ENCODE results near the gene PLCB1. TPM values are rescaled to one million over a fixed set of nuclear protein-coding genes. Genes with fewer than 3 reads are reported as not detected.

PLCB1 gene
- total and polyA plus RNA-seq, 2 of the 4 experiments (the other 2 are of a cell fraction) = 5.6 to 16.1 TPM

DNA sequence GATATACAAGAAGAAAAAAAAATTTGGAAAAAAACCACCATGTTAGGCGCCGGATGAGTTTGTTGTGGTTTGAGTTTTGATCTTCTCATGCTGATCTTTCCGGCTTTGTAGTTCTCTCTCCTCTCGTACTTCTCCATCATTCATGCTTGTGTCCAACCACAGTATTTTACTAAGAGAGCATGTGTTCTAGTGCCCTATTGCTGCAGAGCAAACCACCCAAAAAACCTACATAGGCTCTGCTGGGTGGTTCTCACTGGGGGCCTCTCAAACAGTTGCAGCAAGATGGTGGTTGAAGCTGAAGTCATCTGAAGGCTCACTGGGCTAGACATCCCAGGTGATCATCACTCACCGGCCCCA, 404.2 kb downstream of the PLCB1 start:
- no peak overlapping the region; the same call in 1 of the 2 replicates for H4K91ac ChIP-seq (ENCODE audit: insufficient read depth, low read depth, low read length)
- H2AFZ ChIP-seq (replicated peaks; ENCODE audit: low read length, poor library complexity) = no peak overlapping the region
- no peaks in the 10 kb centered on the region for H3K27me3 ChIP-seq (ENCODE audit: control insufficient read depth, insufficient read depth, low read length)
- no peaks in the 10 kb centered on the region for H4K20me1 ChIP-seq (ENCODE audit: insufficient read depth, low read length)
- dilution Hi-C loops (cut with HindIII; ENCODE audit: low sequenced_read_pairs, unreplicated experiment) (no loop called here), in situ Hi-C loops (cut with MboI; ENCODE audit: low sequenced_read_pairs) (no loop called here), intact Hi-C loops (cut with micrococcal nuclease) (loop anchor here (5.0 to 10.0 kb wide), 3 partner anchors 186 to 601 kb away; no protein-coding TSS in a partner anchor)
- POLR2A ChIA-PET (ENCODE audit: unreplicated experiment) = no interaction called here
- no peak for ATAC-seq (ENCODE audit: low read depth)
- CTCF ChIA-PET = interaction anchor here (0.6 to 1.6 kb wide), 5 partner anchors 10 to 562 kb away, joined by 3 to 6 read pairs (median 4); no protein-coding TSS in a partner anchor
- 0 out of 4 replicates have a peak, but pooled peaks cover 0 to 7% of the 10 kb centered on the region in 2 experiments for H3K79me1 ChIP-seq (ENCODE audit: low read depth in 1 of 2, low read length in 2 of 2)
- WGBS, 2 experiments (ENCODE audit: extremely low coverage in 2 of 2, insufficient read length in 1 of 2) = no CpG with 5 or more reads among the region's 5 CpGs
- H3K27ac ChIP-seq (ENCODE audit: insufficient read depth, low read length) = no peak overlapping the region
- no peak overlapping the region for H4K5ac ChIP-seq (ENCODE audit: low read depth, low read length)
- H3K4me1 ChIP-seq (ENCODE audit: control insufficient read depth, insufficient read depth, low read length) = peaks cover 2% of the 10 kb centered on the region; the same call in 1 of the 2 replicates
- H3K9me1 ChIP-seq (ENCODE audit: insufficient read depth, low read length) = no peaks in the 10 kb centered on the region; the same call in 1 of the 2 replicates
- no peak overlapping the region for H3K4me2 ChIP-seq (ENCODE audit: low read depth, low read length)
- no peak overlapping the region for H2BK20ac ChIP-seq (ENCODE audit: low read depth, low read length)
- no peak overlapping the region; the same call in 1 of the 2 replicates for H3K4ac ChIP-seq (ENCODE audit: low read depth, low read length)
- no peak for TF ChIP-seq MXI1 (IDR thresholded peaks at IDR 0.05; ENCODE audit: borderline replicate concordance, low read depth, low read length)
- no peaks in the 10 kb centered on the region for H3K9me3 ChIP-seq (ENCODE audit: control insufficient read depth, insufficient read depth, low read length)
- no peak overlapping the region for H2AK9ac ChIP-seq (replicated peaks; ENCODE audit: low read depth, low read length, poor library complexity)
- no peak overlapping the region for H3K4me3 ChIP-seq (ENCODE audit: insufficient read depth, low read depth, low read length)
- no peak overlapping the region for H2AK5ac ChIP-seq (ENCODE audit: low read depth, low read length)
- no TSS peak for BruUV-seq (replicated peaks)
- H3K9ac ChIP-seq (ENCODE audit: low read depth, low read length) = no peak overlapping the region
- no peak overlapping the region for H3K18ac ChIP-seq (ENCODE audit: low read depth, low read length)
- no peak for DNase-seq
- H2BK5ac ChIP-seq (ENCODE audit: low read depth, low read length, poor library complexity, severe bottlenecking) = no peak overlapping the region
- no peaks in the 10 kb centered on the region for H3K36me3 ChIP-seq (ENCODE audit: control insufficient read depth, insufficient read depth, low read length)
- no peak overlapping the region for H2BK15ac ChIP-seq (ENCODE audit: low read depth, low read length)
- H3K14ac ChIP-seq (replicated peaks; ENCODE audit: low read depth, low read length) = no peak overlapping the region
- no peak overlapping the region for H4K8ac ChIP-seq (ENCODE audit: low read depth in 2 of 2, low read length in 2 of 2)
- H2BK120ac ChIP-seq (ENCODE audit: low read depth, low read length) = no peak overlapping the region
- H3K56ac ChIP-seq (ENCODE audit: extremely low read depth, insufficient read depth, low read length) = no peak overlapping the region
- H3K23ac ChIP-seq (ENCODE audit: low read depth, low read length) = no peak overlapping the region
